Lower leg skin (tissue), 4 donors: Measurements from ENCODE around the gene MGA. TPM values are rescaled to one million over a fixed set of nuclear protein-coding genes. Genes with fewer than 3 reads are reported as not detected.
A peak's percentile ranks its signal among the peaks of the same experiment; 100 is the strongest.

Source experiments
- DNase-seq, 2 donors: peaks; one replicate each; pipeline ENCODE4 v3.0.0-alpha.2; 2019; ENCODE audit warnings: low spot score in 2 of 2
- H3K4me3 ChIP-seq: fragments of 200-600 bp; sonication (generic); 2 replicates; pipeline ENCODE4 v1.5.1; 2017; ENCODE audit warnings: mild to moderate bottlenecking, low read depth; ENCODE audit not compliant: poor library complexity, severe bottlenecking
- CTCF ChIP-seq, 3 donors: fragments of 450-650 bp; IDR thresholded peaks; one replicate each; pipeline ENCODE4 v1.5.1; 2016; ENCODE audit warnings: antibody characterized with exemption in 3 of 3, mild to moderate bottlenecking in 3 of 3, moderate library complexity in 2 of 3
- POLR2A ChIP-seq, 2 donors: fragments of 450-650 bp; IDR thresholded peaks; one replicate each; pipeline ENCODE4 v1.6.1; 2016 to 2017; ENCODE audit warnings: antibody characterized with exemption in 2 of 2, mild to moderate bottlenecking in 1 of 2, moderate library complexity in 1 of 2
- WGBS, 2 donors: methylation state at CpG; one replicate each; pipeline ENCODE4 v1.1.5; 2018; 5-methylcytosine and 5-hydroxymethylcytosine counted together
- intact Hi-C: fragments of 100-400 bp; cut with DNase I; formaldehyde crosslinking; loops from one replicate; pipeline ENCODE4 v1.15.0; 2023; ENCODE audit warnings: low total_unique reads
- total RNA-seq, 4 donors: library from RNA; depleted of rRNA; stranded (reverse); fragments of >200 nt; gene quantifications; one replicate each; pipeline ENCODE4 v1.1.0, GENCODE V29; 2016

MGA gene
- total RNA-seq, 4 donors from 2014 or later: 17.2 to 24.1 (median 20.7) TPM

GRCh38 chr15:41746802-41747201, 86.6 kb downstream of the MGA start:
- TF ChIP-seq CTCF (IDR thresholded peaks at IDR 0.05) (no peak), POLR2A (IDR thresholded peaks at IDR 0.05) (no peak)
- DNase-seq: no peak
- no peak overlapping the region for H3K4me3 ChIP-seq
- WGBS, 2 donors: 41 to 65% methylated on average over 1 of the region's 1 CpG
- intact Hi-C loops: no loop called here

DNA sequence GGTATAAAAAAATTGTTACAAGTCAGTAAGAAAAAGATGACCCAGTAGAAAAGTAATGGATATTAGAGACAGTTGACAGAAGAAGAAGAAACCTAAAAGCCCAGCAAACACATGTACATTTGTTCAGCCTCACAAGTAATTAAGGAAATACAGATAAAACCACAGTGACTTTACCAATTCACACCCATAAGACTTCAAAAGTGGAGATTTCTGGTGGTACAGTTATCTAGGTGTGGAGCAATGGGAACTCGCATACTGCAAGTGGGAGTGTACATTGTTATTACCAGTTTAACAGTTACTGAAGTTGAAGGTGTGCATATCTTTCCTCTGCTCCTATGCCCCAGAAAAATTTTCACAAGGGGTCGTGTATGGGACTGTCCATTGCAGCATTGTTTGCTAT, 96.0 kb downstream of the MGA start:
- H3K4me3 ChIP-seq: no peak overlapping the region
- intact Hi-C loops: no loop called here
- 91% methylated on average over 2 of the region's 2 CpGs for WGBS, 2 donors
- no peak for DNase-seq
- TF ChIP-seq POLR2A (IDR thresholded peaks at IDR 0.05): no peak

DNA sequence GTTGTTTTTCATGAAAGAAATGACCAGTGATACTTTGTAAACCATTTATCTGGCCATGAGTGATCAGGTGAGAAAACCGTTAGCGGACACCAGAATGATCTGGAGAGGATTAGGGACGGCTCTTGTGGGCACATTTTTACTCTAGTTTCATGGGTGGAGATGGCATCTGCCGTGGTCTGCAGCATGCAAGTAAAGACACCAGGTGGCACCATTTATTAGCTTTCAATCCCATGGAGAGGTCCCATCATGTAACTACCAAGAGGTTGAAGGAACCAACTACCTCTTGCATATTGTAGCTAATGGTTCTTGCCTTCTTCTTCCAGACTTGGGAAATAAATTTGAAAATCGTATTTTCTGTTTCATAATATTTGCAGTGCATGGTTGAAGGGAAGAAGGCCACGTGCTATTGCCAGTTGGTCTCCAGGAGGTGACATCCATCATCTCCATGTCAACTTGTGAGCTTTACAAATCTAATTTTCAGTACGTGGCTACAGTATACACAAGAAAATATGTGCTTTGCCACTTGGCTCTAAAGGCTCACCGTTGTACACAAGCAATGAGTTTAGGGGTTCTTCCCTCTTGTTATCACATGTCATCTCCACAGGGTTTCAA, 112.6 kb downstream of the MGA start:
- intact Hi-C loops: loop anchor here (5.0 kb wide), 1 partner anchor 39 kb away; no protein-coding TSS in a partner anchor
- no peak for TF ChIP-seq POLR2A (IDR thresholded peaks at IDR 0.05)
- TF ChIP-seq CTCF (IDR thresholded peaks at IDR 0.05): peak in 1 of 3 donors; percentile 43
- no peak overlapping the region for H3K4me3 ChIP-seq
- 32 to 36% methylated on average over 8 of the region's 8 CpGs for WGBS, 2 donors
- peak in 1 of 2 donors; percentile 57 for DNase-seq

- WGBS, 2 donors: 32 to 44% methylated on average over 5 of the region's 5 CpGs
- intact Hi-C loops: loop anchor here (5.0 kb wide), 1 partner anchor 39 kb away; no protein-coding TSS in a partner anchor
- no peak overlapping the region for H3K4me3 ChIP-seq
- TF ChIP-seq CTCF (IDR thresholded peaks at IDR 0.05) (no peak), POLR2A (IDR thresholded peaks at IDR 0.05) (no peak)
- no peak for DNase-seq
These were observed 113.1 kb downstream of the MGA start for GRCh38 chr15:41773332-41773728.

DNA sequence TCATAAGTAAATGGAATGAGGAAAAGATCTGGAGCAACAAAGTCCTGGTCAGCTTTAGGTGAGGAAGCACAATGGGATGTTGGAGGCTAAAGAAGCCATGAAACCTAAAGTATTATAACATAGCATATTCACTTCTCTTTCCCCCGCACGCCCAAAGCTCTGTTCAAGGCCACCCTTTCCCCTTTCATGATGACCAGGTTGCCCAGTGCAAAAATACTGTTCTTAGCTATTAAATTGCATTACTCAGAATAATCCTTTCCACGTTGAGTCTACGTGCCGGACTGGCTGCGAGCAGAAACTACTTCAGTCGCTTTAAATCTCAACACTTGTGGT, 113.5 kb downstream of the MGA start:
- peak overlapping the region; percentile 78 for H3K4me3 ChIP-seq
- no peak for DNase-seq
- no peak for TF ChIP-seq POLR2A (IDR thresholded peaks at IDR 0.05)
- TF ChIP-seq CTCF (IDR thresholded peaks at IDR 0.05): no peak
- WGBS, 2 donors: 8 to 11% methylated on average over 7 of the region's 7 CpGs
- intact Hi-C loops: loop anchor here (5.0 kb wide), 1 partner anchor 39 kb away; no protein-coding TSS in a partner anchor

GRCh38 chr15:41774062-41774881, 114.1 kb downstream of the MGA start, which contains the start of gene MAPKBP1:
Gene MAPKBP1, plus strand, starts transcription at chr15:41774484. Its CDS starts 792 bp downstream, at chr15:41775276.
- H3K4me3 ChIP-seq: peak within 1 kb of the TSS; percentile 78
- WGBS, 2 donors: 0% methylated on average over 41 to 55 of the region's 62 CpGs
- TF ChIP-seq CTCF (IDR thresholded peaks at IDR 0.05) (no peak), POLR2A (IDR thresholded peaks at IDR 0.05) (no peak)
- intact Hi-C loops: loop anchor here (5.0 kb wide), 1 partner anchor 38 kb away; no protein-coding TSS in a partner anchor
- DNase-seq: peak; percentile 98 to 99
